GM19438 (cell line): Measurements from ENCODE around the gene GLT8D1.

Experiments
- ATAC-seq: cut with Tn5 transposase; IDR thresholded peaks from one replicate; pipeline ENCODE4 v1.9.1; 2021; ENCODE audit warnings: low read depth; ENCODE audit not compliant: unreplicated experiment

GLT8D1 gene

GRCh38 chr3:52712291-52713212 is 7.0 kb upstream of the GLT8D1 start:
- ATAC-seq = no peak

- ATAC-seq = no peak
Observed at GRCh38 chr3:52710512-52710911, 4.9 kb upstream of the GLT8D1 start.

GRCh38 chr3:52707585-52707984 is 2.0 kb upstream of the GLT8D1 start:
- ATAC-seq = no peak

- ATAC-seq = peak; percentile 32
Observed at GRCh38 chr3:52705438-52705687, 228 bp downstream of the GLT8D1 start.

GRCh38 chr3:52704611-52705437 is 767 bp downstream of the GLT8D1 start:
- peak; percentile 3 for ATAC-seq

GRCh38 chr3:52703341-52703740 is 2.2 kb downstream of the GLT8D1 start:
- ATAC-seq = no peak

- no peak for ATAC-seq
Observed at GRCh38 chr3:52697632-52697965, 8.0 kb downstream of the GLT8D1 start.

GRCh38 chr3:52696830-52697631 is 8.6 kb downstream of the GLT8D1 start:
- ATAC-seq = no peak

- no peak for ATAC-seq
Observed at GRCh38 chr3:52695798-52696671, 9.6 kb downstream of the GLT8D1 start.

GRCh38 chr3:52694528-52695189 is 10.9 kb downstream of the GLT8D1 start:
- ATAC-seq = no peak

GRCh38 chr3:52693071-52693470 is 12.5 kb downstream of the GLT8D1 start:
- ATAC-seq = no peak

- no peak for ATAC-seq
Observed at GRCh38 chr3:52690560-52690959, 15.0 kb downstream of the GLT8D1 start.

- ATAC-seq = no peak
Observed at GRCh38 chr3:52689151-52689550, 16.4 kb downstream of the GLT8D1 start.

GRCh38 chr3:52688266-52688665 is 17.3 kb downstream of the GLT8D1 start:
- ATAC-seq = no peak

GRCh38 chr3:52685709-52686691 is 19.6 kb downstream of the GLT8D1 start, which contains the start of the genes GNL3 and PBRM1:
Gene GNL3 (plus strand): TSS chr3:52686032. CDS start chr3:52686093, 61 bp downstream.
Gene PBRM1 (minus strand): TSS chr3:52685913.
- peak; percentile 71 for ATAC-seq

- peak; percentile 61 for ATAC-seq
Observed at GRCh38 chr3:52685285-52685708, 20.3 kb downstream of the GLT8D1 start.

- no peak for ATAC-seq
Observed at GRCh38 chr3:52684184-52684583, 21.4 kb downstream of the GLT8D1 start.

GRCh38 chr3:52683611-52684010 is 22.0 kb downstream of the GLT8D1 start:
- ATAC-seq = no peak
